Measurements from ENCODE around the gene SLC36A1.

Gene SLC36A1

DNA sequence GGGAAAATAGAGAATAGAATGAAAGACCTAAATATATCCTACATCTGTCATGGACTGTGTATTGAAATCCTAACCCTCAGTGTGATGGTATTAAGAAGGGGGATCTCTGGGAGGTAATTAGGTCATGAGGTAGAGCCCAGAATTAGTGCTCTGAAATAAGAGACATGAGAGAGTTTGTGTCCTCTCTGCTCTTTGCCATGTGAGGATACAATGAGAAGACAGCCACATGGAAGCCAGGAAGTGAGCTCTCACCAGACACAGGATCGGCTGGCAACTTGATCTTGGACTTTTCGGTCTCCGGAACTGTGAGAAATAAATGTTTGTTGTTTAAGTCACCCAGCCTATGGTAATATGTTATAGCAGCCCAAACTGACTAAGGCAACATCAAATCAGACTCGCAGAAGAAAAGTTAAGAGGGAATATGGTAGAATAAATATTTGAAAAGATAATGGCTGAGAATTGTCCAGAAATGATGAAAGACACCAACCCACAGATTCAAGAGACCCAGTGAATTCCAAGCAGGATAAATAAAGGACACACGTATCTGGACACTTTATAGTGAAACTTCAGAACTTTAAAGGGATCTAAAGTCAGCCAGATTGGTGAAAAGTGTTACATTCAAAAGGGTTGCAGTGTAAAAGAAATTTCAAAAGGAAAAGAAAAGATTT, 12.7 kb upstream of the SLC36A1 start:
- Mint-ChIP-seq H3K27me3 (peaks cover 13% of the 10 kb centered on the region), H3K9me3 (peaks cover 3% of the 10 kb centered on the region), H3K4me3 (no peak overlapping the region), H3K4me1 (no peaks in the 10 kb centered on the region), H3K27ac (no peak overlapping the region), H3K36me3 (ENCODE audit: low read depth) (no peaks in the 10 kb centered on the region)
- ATAC-seq (no peak), DNase-seq (no peak)

- Mint-ChIP-seq H3K36me3 (ENCODE audit: low read depth) (peaks cover 3% of the 10 kb centered on the region), H3K27ac (peak overlapping the region; percentile 89), H3K9me3 (no peaks in the 10 kb centered on the region), H3K27me3 (peaks cover 13% of the 10 kb centered on the region), H3K4me1 (peaks cover 24% of the 10 kb centered on the region), H3K4me3 (peak overlapping the region; percentile 96)
- ATAC-seq = peak; percentile 12
- DNase-seq = peak; percentile 16
Observed at GRCh38 chr5:151448038-151448985, 909 bp downstream of the SLC36A1 start.

GRCh38 chr5:151449297-151449696, 1.9 kb downstream of the SLC36A1 start:
- DNase-seq (no peak), ATAC-seq (no peak)
- peaks cover 24% of the 10 kb centered on the region for H3K4me1 Mint-ChIP-seq
- peaks cover 7% of the 10 kb centered on the region for H3K27me3 Mint-ChIP-seq
- peak overlapping the region; percentile 96 for H3K4me3 Mint-ChIP-seq
- H3K36me3 Mint-ChIP-seq (ENCODE audit: low read depth) = peaks cover 3% of the 10 kb centered on the region
- H3K27ac Mint-ChIP-seq = no peak overlapping the region
- no peaks in the 10 kb centered on the region for H3K9me3 Mint-ChIP-seq

DNA sequence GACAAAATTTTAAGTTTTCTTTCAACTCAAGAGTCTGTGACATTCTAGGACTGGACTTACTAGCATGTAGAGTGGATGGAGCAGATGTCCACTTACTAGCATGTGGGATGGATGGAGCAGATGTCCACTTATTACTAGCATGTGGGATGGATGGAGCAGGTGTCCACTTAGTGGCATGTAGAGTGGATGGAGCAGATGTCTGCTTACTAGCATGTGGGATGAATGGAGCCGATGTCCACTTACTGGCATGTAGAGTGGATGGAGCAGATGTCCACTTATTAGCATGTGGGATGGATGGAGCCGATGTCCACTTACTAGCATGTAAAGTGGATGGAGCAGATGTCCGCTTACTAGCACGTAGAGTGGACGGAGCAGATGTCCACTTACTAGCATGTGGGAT, 2.4 kb downstream of the SLC36A1 start:
- no peak for ATAC-seq
- Mint-ChIP-seq H3K36me3 (ENCODE audit: low read depth) (peaks cover 3% of the 10 kb centered on the region), H3K9me3 (no peaks in the 10 kb centered on the region), H3K4me1 (peaks cover 24% of the 10 kb centered on the region), H3K27ac (no peak overlapping the region), H3K4me3 (no peak overlapping the region), H3K27me3 (peaks cover 7% of the 10 kb centered on the region)
- DNase-seq = no peak

DNA sequence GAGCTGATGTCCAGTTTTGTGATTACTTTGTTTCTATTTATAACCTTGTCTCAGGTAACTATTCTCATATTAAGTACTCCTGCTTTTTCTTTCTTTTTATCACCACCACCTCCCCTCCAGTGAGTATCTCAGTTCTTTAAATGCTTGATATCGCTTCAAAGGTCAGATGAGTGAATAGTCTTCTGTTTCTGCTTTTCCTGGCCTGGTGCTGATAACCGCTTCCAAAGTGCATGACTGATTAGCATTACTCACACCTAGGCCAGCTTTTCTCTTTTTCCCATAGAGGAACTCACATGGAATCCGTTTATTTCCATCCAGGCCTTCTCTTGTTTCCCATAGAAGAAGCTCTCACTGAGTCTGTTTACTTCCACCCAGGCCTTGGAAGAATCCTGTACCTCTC, 3.2 kb downstream of the SLC36A1 start:
- H3K4me3 Mint-ChIP-seq = no peak overlapping the region
- DNase-seq = no peak
- H3K27ac Mint-ChIP-seq = no peak overlapping the region
- ATAC-seq = no peak
- H3K9me3 Mint-ChIP-seq = no peaks in the 10 kb centered on the region
- H3K36me3 Mint-ChIP-seq (ENCODE audit: low read depth) = peaks cover 3% of the 10 kb centered on the region
- H3K27me3 Mint-ChIP-seq = peaks cover 4% of the 10 kb centered on the region
- H3K4me1 Mint-ChIP-seq = peaks cover 24% of the 10 kb centered on the region

GRCh38 chr5:151451626-151452520, 4.5 kb downstream of the SLC36A1 start:
- Mint-ChIP-seq H3K36me3 (ENCODE audit: low read depth) (peaks cover 3% of the 10 kb centered on the region), H3K27me3 (no peaks in the 10 kb centered on the region), H3K4me1 (peaks cover 24% of the 10 kb centered on the region), H3K4me3 (no peak overlapping the region), H3K9me3 (no peaks in the 10 kb centered on the region), H3K27ac (no peak overlapping the region)
- no peak for ATAC-seq
- no peak for DNase-seq

- Mint-ChIP-seq H3K27ac (no peak overlapping the region), H3K4me1 (peaks cover 10% of the 10 kb centered on the region), H3K36me3 (ENCODE audit: low read depth) (no peaks in the 10 kb centered on the region), H3K9me3 (no peaks in the 10 kb centered on the region), H3K4me3 (no peak overlapping the region), H3K27me3 (no peaks in the 10 kb centered on the region)
- DNase-seq (no peak), ATAC-seq (no peak)
Observed at GRCh38 chr5:151454166-151454565, 6.8 kb downstream of the SLC36A1 start.

DNA sequence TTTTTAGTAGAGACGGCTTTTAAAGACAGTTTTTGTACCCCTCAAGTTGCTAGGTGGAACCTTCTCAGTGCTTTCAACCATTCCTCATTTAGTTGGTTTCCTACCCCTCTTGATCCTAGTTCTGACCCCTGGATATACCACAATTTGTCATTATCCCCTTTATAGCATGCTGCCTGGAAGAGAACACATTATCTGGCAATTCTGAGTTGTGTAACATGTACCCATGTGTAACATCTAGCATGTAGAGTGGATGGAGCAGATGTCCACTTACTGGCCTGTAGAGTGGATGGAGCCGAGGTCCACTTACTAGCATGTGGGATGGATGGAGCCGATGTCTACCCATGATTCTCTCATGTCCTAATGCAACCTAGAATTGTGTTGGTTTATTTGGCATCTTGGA, 7.5 kb downstream of the SLC36A1 start:
- ATAC-seq = no peak
- Mint-ChIP-seq H3K4me1 (peaks cover 8% of the 10 kb centered on the region), H3K4me3 (no peak overlapping the region), H3K9me3 (no peaks in the 10 kb centered on the region), H3K27me3 (no peaks in the 10 kb centered on the region), H3K27ac (no peak overlapping the region), H3K36me3 (ENCODE audit: low read depth) (no peaks in the 10 kb centered on the region)
- no peak for DNase-seq

DNA sequence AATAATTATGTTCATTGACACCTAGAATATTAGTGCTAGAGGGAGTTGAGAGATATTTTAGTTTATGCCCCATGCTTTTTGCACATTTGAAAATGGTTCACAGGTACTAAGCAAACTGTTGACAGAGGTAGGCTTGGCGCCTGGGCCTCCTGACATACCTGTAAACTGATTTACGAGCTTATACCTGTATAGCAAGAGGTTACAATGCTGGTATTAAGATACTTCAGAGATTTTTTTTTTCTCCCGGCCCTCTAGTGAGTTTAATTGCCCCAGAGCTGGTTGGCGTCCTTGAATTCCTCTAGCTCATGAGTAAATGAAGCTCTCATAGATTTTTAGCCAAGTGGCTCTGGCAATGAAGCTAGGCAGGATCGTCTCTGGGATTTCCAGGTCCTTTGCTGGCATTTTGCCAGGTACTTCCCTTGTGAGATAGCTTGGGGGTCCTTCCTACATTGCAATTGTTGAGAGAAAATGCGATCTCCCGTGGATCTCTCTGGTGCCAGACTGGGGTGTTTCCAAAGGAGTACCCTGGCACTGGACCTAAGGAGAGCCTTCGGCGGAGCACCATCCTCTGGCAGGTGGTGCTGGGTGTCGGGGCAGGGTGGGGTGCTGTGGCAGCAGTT, 9.0 kb downstream of the SLC36A1 start:
- Mint-ChIP-seq H3K9me3 (no peaks in the 10 kb centered on the region), H3K27ac (no peak overlapping the region), H3K36me3 (ENCODE audit: low read depth) (no peaks in the 10 kb centered on the region), H3K4me3 (no peak overlapping the region), H3K4me1 (peaks cover 8% of the 10 kb centered on the region), H3K27me3 (no peaks in the 10 kb centered on the region)
- DNase-seq (no peak), ATAC-seq (no peak)

GRCh38 chr5:151458314-151458713, 10.9 kb downstream of the SLC36A1 start:
- ATAC-seq (no peak), DNase-seq (no peak)
- no peaks in the 10 kb centered on the region for H3K9me3 Mint-ChIP-seq
- no peaks in the 10 kb centered on the region for H3K27me3 Mint-ChIP-seq
- no peak overlapping the region for H3K27ac Mint-ChIP-seq
- H3K4me1 Mint-ChIP-seq = no peaks in the 10 kb centered on the region
- no peaks in the 10 kb centered on the region for H3K36me3 Mint-ChIP-seq (ENCODE audit: low read depth)
- no peak overlapping the region for H3K4me3 Mint-ChIP-seq

- H3K36me3 Mint-ChIP-seq (ENCODE audit: low read depth) = peaks cover 6% of the 10 kb centered on the region
- ATAC-seq (no peak), DNase-seq (no peak)
- no peak overlapping the region for H3K27ac Mint-ChIP-seq
- no peaks in the 10 kb centered on the region for H3K4me1 Mint-ChIP-seq
- H3K4me3 Mint-ChIP-seq = no peak overlapping the region
- H3K27me3 Mint-ChIP-seq = no peaks in the 10 kb centered on the region
- H3K9me3 Mint-ChIP-seq = no peaks in the 10 kb centered on the region
Observed at GRCh38 chr5:151459680-151460324, 12.4 kb downstream of the SLC36A1 start.

- ATAC-seq (no peak), DNase-seq (no peak)
- peaks cover 13% of the 10 kb centered on the region for H3K36me3 Mint-ChIP-seq (ENCODE audit: low read depth)
- no peaks in the 10 kb centered on the region for H3K27me3 Mint-ChIP-seq
- H3K27ac Mint-ChIP-seq = no peak overlapping the region
- no peaks in the 10 kb centered on the region for H3K9me3 Mint-ChIP-seq
- no peak overlapping the region for H3K4me3 Mint-ChIP-seq
- no peaks in the 10 kb centered on the region for H3K4me1 Mint-ChIP-seq
Observed at GRCh38 chr5:151461312-151461711, 13.9 kb downstream of the SLC36A1 start.

DNA sequence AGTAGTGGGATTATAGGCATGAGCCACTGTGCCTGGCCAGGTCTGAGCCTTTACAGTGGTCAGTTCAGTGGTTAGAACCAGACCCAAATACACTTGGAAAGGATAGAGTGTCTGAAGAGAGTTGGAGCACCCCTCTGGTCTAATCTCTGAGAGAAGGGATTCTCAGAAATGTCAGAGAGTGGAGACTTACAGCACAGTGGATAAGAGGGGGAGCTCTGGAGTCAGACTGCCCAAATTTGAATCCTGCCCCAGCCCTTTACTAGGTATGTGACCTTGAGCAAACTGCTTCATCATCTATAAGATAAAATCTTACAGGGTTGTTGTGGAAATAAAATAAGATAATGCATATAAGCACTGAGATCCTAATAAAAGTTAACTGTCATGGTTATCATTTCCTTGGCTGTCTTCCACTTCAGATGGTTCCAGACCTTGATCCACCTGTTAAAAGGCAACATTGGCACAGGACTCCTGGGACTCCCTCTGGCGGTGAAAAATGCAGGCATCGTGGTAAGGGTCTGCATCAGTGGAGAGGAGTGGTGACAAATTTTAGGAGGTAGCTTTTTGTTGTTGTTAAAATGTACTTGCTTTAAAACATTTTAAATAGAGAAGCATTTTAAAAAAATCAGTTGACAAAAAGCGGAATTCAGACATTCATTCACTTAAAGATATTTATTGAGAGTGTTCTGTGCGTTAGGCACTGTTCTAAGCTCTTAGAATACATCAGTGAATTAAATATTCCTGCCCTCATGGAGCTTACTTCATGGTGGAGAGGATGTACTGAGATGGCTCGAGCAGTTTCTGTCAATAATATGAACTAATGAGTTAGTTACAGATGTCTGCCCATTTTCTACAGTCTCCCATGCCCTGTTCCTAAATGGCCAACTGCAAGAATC, 16.0 kb downstream of the SLC36A1 start:
- ATAC-seq (no peak), DNase-seq (no peak)
- no peaks in the 10 kb centered on the region for H3K9me3 Mint-ChIP-seq
- no peak overlapping the region for H3K27ac Mint-ChIP-seq
- no peaks in the 10 kb centered on the region for H3K27me3 Mint-ChIP-seq
- H3K4me3 Mint-ChIP-seq = no peak overlapping the region
- H3K36me3 Mint-ChIP-seq (ENCODE audit: low read depth) = peaks cover 20% of the 10 kb centered on the region
- no peaks in the 10 kb centered on the region for H3K4me1 Mint-ChIP-seq
